ENCODE results near the gene PLOD1. TPM values are rescaled to one million over a fixed set of nuclear protein-coding genes. Genes with fewer than 3 reads are reported as not detected.

The PLOD1 gene
- polyA plus RNA-seq, 1 donor from 2014 or later: 2.1 TPM

DNA sequence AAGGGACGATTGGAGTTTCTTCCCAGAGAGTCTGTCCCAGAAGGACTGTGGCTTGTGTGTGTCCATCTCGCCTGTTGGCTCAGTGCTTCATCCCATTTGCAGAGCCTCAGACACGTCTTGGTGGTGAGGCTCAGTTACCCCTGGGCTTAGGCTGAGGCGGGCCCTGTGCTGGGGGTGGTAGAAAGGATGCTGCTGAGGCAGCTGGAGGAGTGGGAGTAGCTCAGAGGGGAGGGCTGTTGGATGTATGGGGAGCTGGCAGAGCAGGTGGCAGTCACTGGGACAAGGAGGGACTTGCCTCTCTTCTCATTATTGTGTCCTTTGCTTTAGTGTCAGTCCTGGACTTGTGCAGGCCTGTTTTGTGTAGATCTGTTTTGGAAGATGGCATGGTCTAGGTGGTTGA, 77.5 kb downstream of the PLOD1 start:
- H2AFZ ChIP-seq (ENCODE audit: low read depth, low read length): no peak overlapping the region
- no peak overlapping the region for H3K4me2 ChIP-seq (ENCODE audit: low read length)
- H3K9me3 ChIP-seq (ENCODE audit: low read length): no peaks in the 10 kb centered on the region
- TF ChIP-seq SMC3 (conservative IDR thresholded peaks at IDR 0.05; ENCODE audit: poor library complexity): no peak
- TF ChIP-seq POLR2AphosphoS5 (IDR thresholded peaks at IDR 0.05): no peak
- no peak for TF ChIP-seq CTCF (IDR thresholded peaks at IDR 0.05; ENCODE audit: poor library complexity, severe bottlenecking)
- no peak for TF ChIP-seq TAF1 (IDR thresholded peaks at IDR 0.05; ENCODE audit: low read depth)
- no peak for TF ChIP-seq RAD21 (conservative IDR thresholded peaks at IDR 0.05)
- no peak for TF ChIP-seq MXI1 (conservative IDR thresholded peaks at IDR 0.05; ENCODE audit: poor library complexity, severe bottlenecking)
- no peak for TF ChIP-seq REST (IDR thresholded peaks at IDR 0.05; ENCODE audit: borderline replicate concordance)
- TF ChIP-seq EZH2 (IDR thresholded peaks at IDR 0.05; ENCODE audit: borderline replicate concordance, insufficient read depth, low read length, poor library complexity, severe bottlenecking): no peak
- no peak for TF ChIP-seq EP300 (conservative IDR thresholded peaks at IDR 0.05; ENCODE audit: poor library complexity, severe bottlenecking)
- peaks cover 10% of the 10 kb centered on the region for H3K36me3 ChIP-seq (ENCODE audit: insufficient read depth, low read length)
- no peaks in the 10 kb centered on the region for H3F3A ChIP-seq (ENCODE audit: insufficient read depth, low read length, poor library complexity, severe bottlenecking)
- no peaks in the 10 kb centered on the region for H3K9me2 ChIP-seq (ENCODE audit: insufficient read depth, low read length)
- H3K27ac ChIP-seq (ENCODE audit: low read length): no peak overlapping the region
- H4K20me1 ChIP-seq (ENCODE audit: insufficient read depth): no peaks in the 10 kb centered on the region
- no peak overlapping the region for H3K9ac ChIP-seq (ENCODE audit: low read length)
- no peaks in the 10 kb centered on the region for H3K27me3 ChIP-seq (ENCODE audit: insufficient read depth, low read depth, low read length)
- H3K4me3 ChIP-seq (ENCODE audit: low read length): no peak overlapping the region
- H3K79me2 ChIP-seq (replicated peaks; ENCODE audit: insufficient read depth, low read length): no peaks in the 10 kb centered on the region

GRCh38 chr1:12012560-12013316, 78.2 kb downstream of the PLOD1 start:
- TF ChIP-seq REST (IDR thresholded peaks at IDR 0.05; ENCODE audit: borderline replicate concordance): no peak
- TF ChIP-seq CTCF (IDR thresholded peaks at IDR 0.05; ENCODE audit: poor library complexity, severe bottlenecking): no peak
- TF ChIP-seq SMC3 (conservative IDR thresholded peaks at IDR 0.05; ENCODE audit: poor library complexity): no peak
- no peak for TF ChIP-seq POLR2AphosphoS5 (IDR thresholded peaks at IDR 0.05)
- no peak for TF ChIP-seq TAF1 (IDR thresholded peaks at IDR 0.05; ENCODE audit: low read depth)
- no peak for TF ChIP-seq RAD21 (conservative IDR thresholded peaks at IDR 0.05)
- TF ChIP-seq EZH2 (IDR thresholded peaks at IDR 0.05; ENCODE audit: borderline replicate concordance, insufficient read depth, low read length, poor library complexity, severe bottlenecking): no peak
- no peak for TF ChIP-seq MXI1 (conservative IDR thresholded peaks at IDR 0.05; ENCODE audit: poor library complexity, severe bottlenecking)
- TF ChIP-seq EP300 (conservative IDR thresholded peaks at IDR 0.05; ENCODE audit: poor library complexity, severe bottlenecking): no peak
- Histone ChIP-seq H4K20me1 (ENCODE audit: insufficient read depth) (no peaks in the 10 kb centered on the region), H3K27me3 (ENCODE audit: insufficient read depth, low read depth, low read length) (no peaks in the 10 kb centered on the region), H3K27ac (ENCODE audit: low read length) (no peak overlapping the region), H3K4me2 (ENCODE audit: low read length) (no peak overlapping the region), H3K4me3 (ENCODE audit: low read length) (no peak overlapping the region), H3K36me3 (ENCODE audit: insufficient read depth, low read length) (peaks cover 10% of the 10 kb centered on the region), H3K9me3 (ENCODE audit: low read length) (no peaks in the 10 kb centered on the region), H3K79me2 (replicated peaks; ENCODE audit: insufficient read depth, low read length) (no peaks in the 10 kb centered on the region), H3K9me2 (ENCODE audit: insufficient read depth, low read length) (no peaks in the 10 kb centered on the region), H3K9ac (ENCODE audit: low read length) (no peak overlapping the region), H3F3A (ENCODE audit: insufficient read depth, low read length, poor library complexity, severe bottlenecking) (no peaks in the 10 kb centered on the region), H2AFZ (ENCODE audit: low read depth, low read length) (no peak overlapping the region)
